IMR-90 (cell line): ENCODE measurements around the gene AGT.

Experiments used
- BHLHE40 ChIP-seq: fragments of 150-350 bp; IDR thresholded peaks from 2 replicates; pipeline ENCODE4 v1.6.1; 2016; ENCODE audit warnings: mild to moderate bottlenecking, low read depth, low read length
- CEBPB ChIP-seq: IDR thresholded peaks from 2 replicates; pipeline ENCODE4 v1.6.1; 2012; ENCODE audit warnings: low read depth, low read length, improper control_type of control experiment
- FOS ChIP-seq: fragments of 150-350 bp; IDR thresholded peaks from 2 replicates; pipeline ENCODE4 v1.6.1; 2016; ENCODE audit warnings: low read depth, low read length
- MAFK ChIP-seq: IDR thresholded peaks from 2 replicates; pipeline ENCODE4 v1.6.1; 2012; ENCODE audit warnings: low read depth, low read length, improper control_type of control experiment
- MXI1 ChIP-seq: IDR thresholded peaks from 2 replicates; pipeline ENCODE4 v1.6.1; 2012; ENCODE audit warnings: low read depth, mild to moderate bottlenecking, low read length, moderate library complexity, borderline replicate concordance
- POLR2A ChIP-seq: IDR thresholded peaks from 2 replicates; pipeline ENCODE4 v1.6.1; 2012; ENCODE audit warnings: mild to moderate bottlenecking, low read depth, low read length
- RAD21 ChIP-seq: IDR thresholded peaks from 2 replicates; pipeline ENCODE4 v1.6.1; 2012; ENCODE audit warnings: low read length, improper control_type of control experiment
- RFX5 ChIP-seq: IDR thresholded peaks from 2 replicates; pipeline ENCODE4 v1.8.0; 2012; ENCODE audit warnings: low read depth, mild to moderate bottlenecking, low read length, moderate library complexity
- SMC3 ChIP-seq: fragments of 150-350 bp; IDR thresholded peaks from 2 replicates; pipeline ENCODE4 v1.6.1; 2016; ENCODE audit warnings: low read depth, mild to moderate bottlenecking, antibody characterized with exemption, low read length, moderate library complexity
- TF ChIP-seq, protein P1 (sequence below): conservative IDR thresholded peaks from 2 replicates; pipeline ENCODE4 v1.5.1; 2012; ENCODE audit warnings: mild to moderate bottlenecking, low read depth, low read length, improper control_type of control experiment
- TF ChIP-seq, protein P2 (sequence below): fragments of 150-350 bp; IDR thresholded peaks from 2 replicates; pipeline ENCODE4 v1.6.1; 2016; ENCODE audit warnings: low read depth, mild to moderate bottlenecking, low read length, moderate library complexity, borderline replicate concordance
- TF ChIP-seq, protein P3 (sequence below): fragments of 150-350 bp; IDR thresholded peaks from 2 replicates; pipeline ENCODE4 v1.6.1; 2017; ENCODE audit warnings: mild to moderate bottlenecking, antibody characterized with exemption, low read length, low read depth

DNA sequence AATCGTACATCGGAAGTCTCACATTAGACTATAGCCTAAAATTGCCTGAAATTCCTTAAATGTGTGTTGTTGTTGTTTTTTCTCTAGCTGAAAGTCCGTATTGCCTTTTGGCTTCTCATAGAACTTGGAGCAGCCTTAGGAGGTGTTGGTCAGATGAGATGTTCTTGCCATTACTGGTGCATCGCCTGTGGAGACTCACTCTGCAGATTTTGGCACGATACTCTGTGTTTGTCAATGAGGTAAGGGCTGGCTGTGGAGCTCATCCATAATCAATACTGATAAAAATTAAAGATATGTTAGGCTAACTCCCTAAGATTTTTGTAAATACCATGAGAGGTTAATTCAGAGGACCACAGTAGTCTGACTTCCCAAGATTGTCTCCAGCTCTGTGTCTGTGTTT lies 28.9 kb downstream of the AGT start:
- TF ChIP-seq, protein P1, sequence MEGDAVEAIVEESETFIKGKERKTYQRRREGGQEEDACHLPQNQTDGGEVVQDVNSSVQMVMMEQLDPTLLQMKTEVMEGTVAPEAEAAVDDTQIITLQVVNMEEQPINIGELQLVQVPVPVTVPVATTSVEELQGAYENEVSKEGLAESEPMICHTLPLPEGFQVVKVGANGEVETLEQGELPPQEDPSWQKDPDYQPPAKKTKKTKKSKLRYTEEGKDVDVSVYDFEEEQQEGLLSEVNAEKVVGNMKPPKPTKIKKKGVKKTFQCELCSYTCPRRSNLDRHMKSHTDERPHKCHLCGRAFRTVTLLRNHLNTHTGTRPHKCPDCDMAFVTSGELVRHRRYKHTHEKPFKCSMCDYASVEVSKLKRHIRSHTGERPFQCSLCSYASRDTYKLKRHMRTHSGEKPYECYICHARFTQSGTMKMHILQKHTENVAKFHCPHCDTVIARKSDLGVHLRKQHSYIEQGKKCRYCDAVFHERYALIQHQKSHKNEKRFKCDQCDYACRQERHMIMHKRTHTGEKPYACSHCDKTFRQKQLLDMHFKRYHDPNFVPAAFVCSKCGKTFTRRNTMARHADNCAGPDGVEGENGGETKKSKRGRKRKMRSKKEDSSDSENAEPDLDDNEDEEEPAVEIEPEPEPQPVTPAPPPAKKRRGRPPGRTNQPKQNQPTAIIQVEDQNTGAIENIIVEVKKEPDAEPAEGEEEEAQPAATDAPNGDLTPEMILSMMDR: no peak
- TF ChIP-seq BHLHE40 (no peak), POLR2A (no peak), RAD21 (no peak), RFX5 (no peak), SMC3 (no peak), CEBPB (no peak), MAFK (no peak), FOS (no peak), MXI1 (no peak)
- TF ChIP-seq, protein P2, sequence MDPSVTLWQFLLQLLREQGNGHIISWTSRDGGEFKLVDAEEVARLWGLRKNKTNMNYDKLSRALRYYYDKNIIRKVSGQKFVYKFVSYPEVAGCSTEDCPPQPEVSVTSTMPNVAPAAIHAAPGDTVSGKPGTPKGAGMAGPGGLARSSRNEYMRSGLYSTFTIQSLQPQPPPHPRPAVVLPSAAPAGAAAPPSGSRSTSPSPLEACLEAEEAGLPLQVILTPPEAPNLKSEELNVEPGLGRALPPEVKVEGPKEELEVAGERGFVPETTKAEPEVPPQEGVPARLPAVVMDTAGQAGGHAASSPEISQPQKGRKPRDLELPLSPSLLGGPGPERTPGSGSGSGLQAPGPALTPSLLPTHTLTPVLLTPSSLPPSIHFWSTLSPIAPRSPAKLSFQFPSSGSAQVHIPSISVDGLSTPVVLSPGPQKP: no peak
- TF ChIP-seq, protein P3, sequence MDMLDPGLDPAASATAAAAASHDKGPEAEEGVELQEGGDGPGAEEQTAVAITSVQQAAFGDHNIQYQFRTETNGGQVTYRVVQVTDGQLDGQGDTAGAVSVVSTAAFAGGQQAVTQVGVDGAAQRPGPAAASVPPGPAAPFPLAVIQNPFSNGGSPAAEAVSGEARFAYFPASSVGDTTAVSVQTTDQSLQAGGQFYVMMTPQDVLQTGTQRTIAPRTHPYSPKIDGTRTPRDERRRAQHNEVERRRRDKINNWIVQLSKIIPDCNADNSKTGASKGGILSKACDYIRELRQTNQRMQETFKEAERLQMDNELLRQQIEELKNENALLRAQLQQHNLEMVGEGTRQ: no peak
